PC-3 (cell line): Measurements from ENCODE around the gene SCML1. TPM values are rescaled to one million over a fixed set of nuclear protein-coding genes. Genes with fewer than 3 reads are reported as not detected.

Source experiments
- ATAC-seq: fragments of 200-7000 bp; cut with Tn5 transposase; 2 replicates; pipeline ENCODE4 v1.9.1; 2020; ENCODE audit warnings: mild to moderate bottlenecking, moderate library complexity
- BruUV-seq: library from RNA; stranded (reverse); fragments of 400-500 nt; replicated peaks from 2 replicates; lab custom pipeline; 2021; lab: Mats Ljungman, UMichigan
- CTCF ChIA-PET: fragments of 300-600 bp; sonication (Branson Sonifier 250); formaldehyde crosslinking; loops from one replicate; lab custom pipeline; 2022; ENCODE audit warnings: antibody characterized with exemption; lab: Charles Lee
- POLR2A ChIA-PET: fragments of 300-600 bp; sonication (Branson Sonifier 250); formaldehyde crosslinking; loops from one replicate; lab custom pipeline; 2022; ENCODE audit warnings: antibody characterized with exemption; ENCODE audit not compliant: unreplicated experiment; lab: Charles Lee
- DNase-seq: peaks from one replicate; pipeline ENCODE4 v3.0.0-alpha.2; 2015
- H2AFZ ChIP-seq: fragments of 300-600 bp; sonication (generic); 2 replicates; pipeline ENCODE4 v1.6.0; 2016; ENCODE audit warnings: antibody characterized with exemption, low read length
- H3F3A ChIP-seq: fragments of 300-600 bp; sonication (generic); one replicate; pipeline ENCODE4 v1.6.0; 2017; ENCODE audit warnings: antibody characterized with exemption, low read length, control low read depth, mild to moderate bottlenecking; ENCODE audit not compliant: unreplicated experiment
- H3K27ac ChIP-seq: fragments of 300-600 bp; sonication (generic); 2 replicates; pipeline ENCODE4 v1.5.1; 2016; ENCODE audit warnings: mild to moderate bottlenecking, low read length
- H3K27me3 ChIP-seq: fragments of 300-600 bp; sonication (generic); 2 replicates; pipeline ENCODE4 v1.6.1; 2016; ENCODE audit warnings: low read length, mixed read lengths
- H3K36me3 ChIP-seq: fragments of 300-600 bp; sonication (generic); 2 replicates; pipeline ENCODE4 v1.6.1; 2016; ENCODE audit warnings: low read depth, mixed run types, low read length, mixed read lengths
- H3K4me1 ChIP-seq: fragments of 300-600 bp; sonication (generic); 2 replicates; pipeline ENCODE4 v1.5.1; 2016; ENCODE audit warnings: low read length; ENCODE audit not compliant: insufficient read depth
- H3K4me2 ChIP-seq: fragments of 300-600 bp; sonication (generic); 2 replicates; pipeline ENCODE4 v1.6.0; 2016; ENCODE audit warnings: low read length
- H3K4me3 ChIP-seq: fragments of 300-600 bp; sonication (generic); 2 replicates; pipeline ENCODE4 v1.5.1; 2016; ENCODE audit warnings: mild to moderate bottlenecking, low read length, mixed read lengths
- H3K79me2 ChIP-seq: fragments of 300-600 bp; sonication (generic); 2 replicates; pipeline ENCODE4 v1.6.1; 2017; ENCODE audit warnings: low read length, mixed read lengths
- H3K9ac ChIP-seq: fragments of 300-600 bp; sonication (generic); 2 replicates; pipeline ENCODE4 v1.6.0; 2016; ENCODE audit warnings: mild to moderate bottlenecking, low read length
- H3K9me2 ChIP-seq: fragments of 300-600 bp; sonication (generic); replicated peaks from 2 replicates; pipeline ENCODE4 v1.6.1; 2016; ENCODE audit warnings: mixed run types, low read length, mixed read lengths
- H3K9me3 ChIP-seq: fragments of 300-600 bp; sonication (generic); 2 replicates; pipeline ENCODE4 v1.6.1; 2016; ENCODE audit warnings: low read length, mixed read lengths
- H4K20me1 ChIP-seq: fragments of 300-600 bp; sonication (generic); 2 replicates; pipeline ENCODE4 v1.6.1; 2016; ENCODE audit warnings: low read length, mixed read lengths
- CTCF ChIP-seq: fragments of 300-600 bp; sonication (generic); conservative IDR thresholded peaks from 2 replicates; pipeline ENCODE4 v1.5.1; 2017; ENCODE audit warnings: antibody characterized with exemption, low read depth, mild to moderate bottlenecking, low read length
- EZH2 ChIP-seq: fragments of 300-600 bp; sonication (generic); IDR thresholded peaks from one replicate; pipeline ENCODE4 v1.6.1; 2017; ENCODE audit warnings: antibody characterized with exemption, mild to moderate bottlenecking, low read length; ENCODE audit not compliant: unreplicated experiment
- EZH2phosphoT487 ChIP-seq: fragments of 300-600 bp; sonication (generic); IDR thresholded peaks from 2 replicates; pipeline ENCODE4 v1.6.1; 2018; ENCODE audit warnings: mild to moderate bottlenecking, antibody characterized with exemption, low read length, borderline replicate concordance
- intact Hi-C: fragments of 100-400 bp; cut with micrococcal nuclease; formaldehyde crosslinking; loops from 2 replicates; pipeline ENCODE4 v1.9.0; 2023
- total RNA-seq: library from RNA; depleted of rRNA; stranded (reverse); fragments of >200 nt; gene quantifications from 2 replicates; pipeline ENCODE4 v1.2.3, GENCODE V29; 2014

Gene SCML1
- total RNA-seq, 1 experiment from 2014 or later = 13.0 TPM

- Histone ChIP-seq H3K36me3 (no peaks in the 10 kb centered on the region), H2AFZ (no peak overlapping the region), H3K9ac (no peak overlapping the region), H3K4me2 (no peak overlapping the region), H3K27me3 (no peaks in the 10 kb centered on the region), H3K79me2 (no peaks in the 10 kb centered on the region), H3K9me2 (no peaks in the 10 kb centered on the region), H3K4me1 (no peaks in the 10 kb centered on the region), H3F3A (no peaks in the 10 kb centered on the region), H3K27ac (no peak overlapping the region), H3K4me3 (no peak overlapping the region), H3K9me3 (no peaks in the 10 kb centered on the region), H4K20me1 (no peaks in the 10 kb centered on the region)
- CTCF ChIA-PET = no interaction called here
- intact Hi-C loops = no loop called here
- DNase-seq = no peak
- POLR2A ChIA-PET = no interaction called here
- no peak for ATAC-seq
- BruUV-seq = no TSS peak
- no peak for TF ChIP-seq EZH2
- no peak for TF ChIP-seq EZH2phosphoT487
Measured at GRCh38 chrX:17719711-17720110, 17.6 kb upstream of the SCML1 start.

- intact Hi-C loops = no loop called here
- Histone ChIP-seq H3K9me3 (no peaks in the 10 kb centered on the region), H3K4me3 (no peak overlapping the region), H3K9me2 (no peaks in the 10 kb centered on the region), H3K4me1 (no peaks in the 10 kb centered on the region), H4K20me1 (no peaks in the 10 kb centered on the region), H3F3A (no peaks in the 10 kb centered on the region), H3K36me3 (no peaks in the 10 kb centered on the region), H3K79me2 (no peaks in the 10 kb centered on the region), H3K4me2 (no peak overlapping the region), H3K27ac (no peak overlapping the region), H3K9ac (no peak overlapping the region), H2AFZ (no peak overlapping the region), H3K27me3 (no peaks in the 10 kb centered on the region)
- ATAC-seq (no peak), DNase-seq (no peak)
- ChIA-PET CTCF (no interaction called here), POLR2A (no interaction called here)
- BruUV-seq = no TSS peak
- no peak for TF ChIP-seq EZH2
- no peak for TF ChIP-seq EZH2phosphoT487
- TF ChIP-seq CTCF = no peak
Measured at GRCh38 chrX:17721715-17722114, 15.6 kb upstream of the SCML1 start.

- Histone ChIP-seq H3K79me2 (no peaks in the 10 kb centered on the region), H3F3A (no peaks in the 10 kb centered on the region), H3K27ac (no peak overlapping the region), H3K4me2 (no peak overlapping the region), H4K20me1 (no peaks in the 10 kb centered on the region), H3K4me1 (no peaks in the 10 kb centered on the region), H3K9me2 (no peaks in the 10 kb centered on the region), H3K27me3 (no peaks in the 10 kb centered on the region), H3K9ac (no peak overlapping the region), H3K36me3 (no peaks in the 10 kb centered on the region), H3K9me3 (no peaks in the 10 kb centered on the region), H3K4me3 (no peak overlapping the region), H2AFZ (no peak overlapping the region)
- DNase-seq (peak; percentile 15), ATAC-seq (no peak)
- ChIA-PET POLR2A (no interaction called here), CTCF (no interaction called here)
- no peak for TF ChIP-seq CTCF
- no peak for TF ChIP-seq EZH2
- TF ChIP-seq EZH2phosphoT487 = no peak
- no TSS peak for BruUV-seq
- intact Hi-C loops = no loop called here
Measured at GRCh38 chrX:17725181-17725580, 12.1 kb upstream of the SCML1 start.
